Mesodermal cell (in vitro differentiated cells): ENCODE results near the gene SRSF4. TPM values are rescaled to one million over a fixed set of nuclear protein-coding genes. Genes with fewer than 3 reads are reported as not detected.
A peak's percentile ranks its signal among the peaks of the same experiment; 100 is the strongest.
"Not testable (repeated sequence)": the region's sequence is repeated elsewhere in the genome, so short reads cannot be mapped to it uniquely, and the experiment has no call there.

ENCODE experiments used
- H3K27ac ChIP-seq: 2 replicates; pipeline ENCODE4 v1.7.0; 2013; ENCODE audit warnings: mild to moderate bottlenecking, low read depth, low read length, moderate library complexity; ENCODE audit not compliant: severe bottlenecking
- H3K36me3 ChIP-seq: 2 replicates; pipeline ENCODE4 v1.7.1; 2013; ENCODE audit warnings: mild to moderate bottlenecking, low read length, moderate library complexity; ENCODE audit not compliant: control insufficient read depth, insufficient read depth
- H3K4me1 ChIP-seq: one replicate; pipeline ENCODE4 v1.7.1; 2013; ENCODE audit warnings: mild to moderate bottlenecking, low read length; ENCODE audit not compliant: insufficient read depth, control insufficient read depth, poor library complexity, severe bottlenecking
- H3K4me3 ChIP-seq: 2 replicates; pipeline ENCODE4 v1.7.0; 2013; ENCODE audit warnings: low read length, control low read depth, mild to moderate bottlenecking; ENCODE audit not compliant: insufficient read depth, poor library complexity, severe bottlenecking; ENCODE audit errors: extremely low read depth
- H3K9me3 ChIP-seq: 2 replicates; pipeline ENCODE4 v1.7.1; 2013; ENCODE audit warnings: mild to moderate bottlenecking, low read length, moderate library complexity; ENCODE audit not compliant: control insufficient read depth
- WGBS, 2 experiments: methylation state at CpG; one replicate each; pipeline ENCODE4 v1.1.5; 2013; ENCODE audit warnings: missing lambda C conversion rate in 2 of 2; ENCODE audit not compliant: insufficient coverage in 2 of 2; 5-methylcytosine and 5-hydroxymethylcytosine counted together
- polyA plus RNA-seq, 2 experiments: library from polyadenylated mRNA; stranded (reverse); fragments of 50-300 nt; gene quantifications; one replicate each; pipeline ENCODE4 v1.2.3, GENCODE V29; 2013

The SRSF4 gene
- polyA plus RNA-seq (2013, experiment 1 of 2) = 100 TPM
- polyA plus RNA-seq (2013, experiment 2 of 2) = 99.0 TPM

- WGBS, 2 experiments = 0% methylated on average over 68 to 71 of the region's 100 CpGs
- Histone ChIP-seq H3K9me3 (no peaks in the 10 kb centered on the region), H3K36me3 (peaks cover 34% of the 10 kb centered on the region)
These were observed at the start of gene SRSF4 for GRCh38 chr1:29181413-29182225. TSS of gene SRSF4 (minus strand) at chr1:29181900. CDS start at chr1:29181752, 148 bp downstream.

GRCh38 chr1:29230553-29231378 lies 49.1 kb upstream of the SRSF4 start, which contains the start of gene MECR:
TSS of gene MECR (minus strand) at chr1:29230934. CDS start at chr1:29230906, 28 bp downstream.
- Histone ChIP-seq H3K4me1 (peaks cover 4% of the 10 kb centered on the region), H3K27ac (no peak within 1 kb of the TSS), H3K36me3 (peaks cover 3% of the 10 kb centered on the region), H3K4me3 (peak within 1 kb of the TSS; percentile 96), H3K9me3 (no peaks in the 10 kb centered on the region)
- WGBS, 2 experiments = 0% methylated on average over 36 to 39 of the region's 52 CpGs

More at GRCh38 chr1:29181413-29182225, at the start of gene SRSF4:
- Histone ChIP-seq H3K27ac (peak within 1 kb of the TSS; percentile 99), H3K4me3 (peak within 1 kb of the TSS; percentile 97), H3K4me1 (peaks cover 20% of the 10 kb centered on the region)

GRCh38 chr1:29230204-29230552 lies 48.5 kb upstream of the SRSF4 start:
- 13 to 19% methylated on average over 3 to 4 of the region's 4 CpGs for WGBS, 2 experiments
- Histone ChIP-seq H3K36me3 (peaks cover 7% of the 10 kb centered on the region), H3K4me1 (peaks cover 4% of the 10 kb centered on the region), H3K9me3 (no peaks in the 10 kb centered on the region), H3K4me3 (peak overlapping the region; percentile 96), H3K27ac (no peak overlapping the region)

GRCh38 chr1:29227511-29227910 lies 45.8 kb upstream of the SRSF4 start:
- Histone ChIP-seq H3K9me3 (no peaks in the 10 kb centered on the region), H3K4me3 (no peak overlapping the region), H3K36me3 (peaks cover 20% of the 10 kb centered on the region), H3K4me1 (peaks cover 10% of the 10 kb centered on the region), H3K27ac (peak overlapping the region; percentile 49)
- 96 to 98% methylated on average over 4 to 5 of the region's 5 CpGs for WGBS, 2 experiments

- Histone ChIP-seq H3K9me3 (no peaks in the 10 kb centered on the region), H3K27ac (no peak overlapping the region), H3K36me3 (peaks cover 32% of the 10 kb centered on the region), H3K4me1 (peaks cover 10% of the 10 kb centered on the region), H3K4me3 (no peak overlapping the region)
- WGBS, 2 experiments = 85 to 87% methylated on average over 4 of the region's 4 CpGs
These were observed 43.7 kb upstream of the SRSF4 start for GRCh38 chr1:29225361-29225760.

GRCh38 chr1:29224356-29224837 lies 42.7 kb upstream of the SRSF4 start:
- Histone ChIP-seq H3K27ac (no peak overlapping the region), H3K36me3 (peaks cover 36% of the 10 kb centered on the region), H3K4me3 (no peak overlapping the region), H3K9me3 (no peaks in the 10 kb centered on the region), H3K4me1 (peaks cover 10% of the 10 kb centered on the region)
- WGBS, 2 experiments = 91 to 97% methylated on average over 3 to 4 of the region's 5 CpGs

GRCh38 chr1:29223521-29223920 lies 41.8 kb upstream of the SRSF4 start:
- WGBS, 2 experiments = 94% methylated on average over 6 of the region's 6 CpGs
- H3K36me3 ChIP-seq = peaks cover 41% of the 10 kb centered on the region
- peaks cover 10% of the 10 kb centered on the region for H3K4me1 ChIP-seq
- no peaks in the 10 kb centered on the region for H3K9me3 ChIP-seq
- no peak overlapping the region for H3K27ac ChIP-seq
- no peak overlapping the region for H3K4me3 ChIP-seq

- H3K27ac ChIP-seq = no peak overlapping the region
- H3K4me3 ChIP-seq = no peak overlapping the region
- H3K9me3 ChIP-seq = no peaks in the 10 kb centered on the region
- H3K4me1 ChIP-seq = peaks cover 10% of the 10 kb centered on the region
- 86 to 100% methylated on average over 1 of the region's 1 CpG for WGBS, 2 experiments
- peaks cover 47% of the 10 kb centered on the region for H3K36me3 ChIP-seq
These were observed 41.0 kb upstream of the SRSF4 start for GRCh38 chr1:29222686-29223085.

GRCh38 chr1:29222260-29222659 lies 40.6 kb upstream of the SRSF4 start:
- WGBS, 2 experiments = 95 to 98% methylated on average over 4 to 6 of the region's 6 CpGs
- peaks cover 50% of the 10 kb centered on the region for H3K36me3 ChIP-seq
- H3K4me3 ChIP-seq, H3K4me1 ChIP-seq, H3K27ac ChIP-seq, H3K9me3 ChIP-seq: not testable (repeated sequence)

GRCh38 chr1:29221296-29221695 lies 39.6 kb upstream of the SRSF4 start:
- 97 to 100% methylated on average over 3 of the region's 3 CpGs for WGBS, 2 experiments
- peaks cover 52% of the 10 kb centered on the region for H3K36me3 ChIP-seq
- peaks cover 6% of the 10 kb centered on the region for H3K4me1 ChIP-seq
- no peak overlapping the region for H3K27ac ChIP-seq
- no peaks in the 10 kb centered on the region for H3K9me3 ChIP-seq
- H3K4me3 ChIP-seq = no peak overlapping the region
